ENCODE data around the gene TMEM9.

GRCh38 chr1:201170533-201171062 is 16.3 kb upstream of the TMEM9 start:
- TF ChIP-seq, protein P1, sequence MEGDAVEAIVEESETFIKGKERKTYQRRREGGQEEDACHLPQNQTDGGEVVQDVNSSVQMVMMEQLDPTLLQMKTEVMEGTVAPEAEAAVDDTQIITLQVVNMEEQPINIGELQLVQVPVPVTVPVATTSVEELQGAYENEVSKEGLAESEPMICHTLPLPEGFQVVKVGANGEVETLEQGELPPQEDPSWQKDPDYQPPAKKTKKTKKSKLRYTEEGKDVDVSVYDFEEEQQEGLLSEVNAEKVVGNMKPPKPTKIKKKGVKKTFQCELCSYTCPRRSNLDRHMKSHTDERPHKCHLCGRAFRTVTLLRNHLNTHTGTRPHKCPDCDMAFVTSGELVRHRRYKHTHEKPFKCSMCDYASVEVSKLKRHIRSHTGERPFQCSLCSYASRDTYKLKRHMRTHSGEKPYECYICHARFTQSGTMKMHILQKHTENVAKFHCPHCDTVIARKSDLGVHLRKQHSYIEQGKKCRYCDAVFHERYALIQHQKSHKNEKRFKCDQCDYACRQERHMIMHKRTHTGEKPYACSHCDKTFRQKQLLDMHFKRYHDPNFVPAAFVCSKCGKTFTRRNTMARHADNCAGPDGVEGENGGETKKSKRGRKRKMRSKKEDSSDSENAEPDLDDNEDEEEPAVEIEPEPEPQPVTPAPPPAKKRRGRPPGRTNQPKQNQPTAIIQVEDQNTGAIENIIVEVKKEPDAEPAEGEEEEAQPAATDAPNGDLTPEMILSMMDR (IDR thresholded peaks at IDR 0.05; ENCODE audit: poor library complexity) = no peak
- TF ChIP-seq EZH2 (IDR thresholded peaks at IDR 0.05; ENCODE audit: borderline replicate concordance) = no peak
- no peak for TF ChIP-seq EZH2phosphoT487 (IDR thresholded peaks at IDR 0.05; ENCODE audit: low read depth, severe bottlenecking, unreplicated experiment)
